PC-9 (cell line): ENCODE measurements around the gene SETD5. TPM values are rescaled to one million over a fixed set of nuclear protein-coding genes. Genes with fewer than 3 reads are reported as not detected.

ENCODE experiments used
- BruUV-seq: library from RNA; stranded (reverse); fragments of 400-500 nt; replicated peaks from 2 replicates; lab custom pipeline; 2021; lab: Mats Ljungman, UMichigan
- CTCF ChIA-PET: fragments of 300-600 bp; sonication (Branson Sonifier 250); formaldehyde crosslinking; loops from one replicate; lab custom pipeline; 2022; ENCODE audit warnings: antibody characterized with exemption; lab: Charles Lee
- POLR2A ChIA-PET: fragments of 300-600 bp; sonication (Branson Sonifier 250); formaldehyde crosslinking; loops from one replicate; lab custom pipeline; 2022; ENCODE audit warnings: antibody characterized with exemption; ENCODE audit not compliant: unreplicated experiment; lab: Charles Lee
- DNase-seq, 2 experiments: peaks; one replicate each; pipeline versions ENCODE4 v3.0.0 to v3.0.0-alpha.2; 2015 to 2022; ENCODE audit warnings: mixed read lengths in 1 of 2
- H2AFZ ChIP-seq: fragments of 200-600 bp; sonication (generic); 2 replicates; pipeline ENCODE4 v1.8.1; 2017; ENCODE audit warnings: antibody characterized with exemption
- H3F3A ChIP-seq: fragments of 200-600 bp; sonication (generic); 2 replicates; pipeline ENCODE4 v1.8.1; 2017; ENCODE audit warnings: antibody characterized with exemption, mild to moderate bottlenecking, low read depth; ENCODE audit not compliant: insufficient read depth
- H3K27ac ChIP-seq: fragments of 200-600 bp; sonication (generic); 2 replicates; pipeline ENCODE4 v1.6.1; 2016; ENCODE audit warnings: mixed run types
- H3K27me3 ChIP-seq: fragments of 200-600 bp; sonication (generic); 2 replicates; pipeline ENCODE4 v1.6.1; 2016; ENCODE audit warnings: low read depth, mixed run types; ENCODE audit not compliant: insufficient read depth
- H3K36me3 ChIP-seq: fragments of 200-600 bp; sonication (generic); 2 replicates; pipeline ENCODE4 v1.6.1; 2016; ENCODE audit warnings: low read depth, mixed run types
- H3K4me1 ChIP-seq: fragments of 200-600 bp; sonication (generic); replicated peaks from 2 replicates; pipeline ENCODE4 v1.6.1; 2016; ENCODE audit warnings: mixed run types; ENCODE audit not compliant: insufficient read depth
- H3K4me2 ChIP-seq: fragments of 200-600 bp; sonication (generic); 2 replicates; pipeline ENCODE4 v1.6.1; 2017; ENCODE audit warnings: mixed run types
- H3K4me3 ChIP-seq: fragments of 200-600 bp; sonication (generic); 2 replicates; pipeline ENCODE4 v1.6.1; 2016; ENCODE audit warnings: mixed run types
- H3K79me2 ChIP-seq: fragments of 200-600 bp; sonication (generic); 2 replicates; pipeline ENCODE4 v1.6.1; 2017; ENCODE audit warnings: low read depth, mixed run types
- H3K9me2 ChIP-seq: fragments of 200-600 bp; sonication (generic); 2 replicates; pipeline ENCODE4 v1.8.1; 2017; ENCODE audit warnings: mild to moderate bottlenecking; ENCODE audit not compliant: insufficient read depth
- H3K9me3 ChIP-seq: fragments of 200-600 bp; sonication (generic); 2 replicates; pipeline ENCODE4 v1.8.1; 2016; ENCODE audit warnings: low read depth; ENCODE audit not compliant: insufficient read depth
- H4K20me1 ChIP-seq: fragments of 200-600 bp; sonication (generic); 2 replicates; pipeline ENCODE4 v1.8.1; 2017; ENCODE audit not compliant: insufficient read depth
- EZH2 ChIP-seq: fragments of 200-600 bp; sonication (generic); IDR thresholded peaks from 2 replicates; pipeline ENCODE4 v1.8.0; 2017; ENCODE audit warnings: antibody characterized with exemption, low read depth
- intact Hi-C: fragments of 100-400 bp; cut with micrococcal nuclease; formaldehyde crosslinking; loops from one replicate; pipeline ENCODE4 v1.10.0; 2022; ENCODE audit not compliant: unreplicated experiment
- total RNA-seq: library from RNA; stranded (reverse); gene quantifications from 2 replicates; pipeline ENCODE4 v1.2.3, GENCODE V29; 2021
- TF ChIP-seq, protein P1 (sequence below): fragments of 200-600 bp; sonication (generic); conservative IDR thresholded peaks from 2 replicates; pipeline ENCODE4 v1.6.1; 2017; ENCODE audit warnings: mixed run types, antibody characterized with exemption, mild to moderate bottlenecking, moderate library complexity

Gene SETD5
- total RNA-seq, 1 experiment from 2014 or later = 140 TPM

DNA sequence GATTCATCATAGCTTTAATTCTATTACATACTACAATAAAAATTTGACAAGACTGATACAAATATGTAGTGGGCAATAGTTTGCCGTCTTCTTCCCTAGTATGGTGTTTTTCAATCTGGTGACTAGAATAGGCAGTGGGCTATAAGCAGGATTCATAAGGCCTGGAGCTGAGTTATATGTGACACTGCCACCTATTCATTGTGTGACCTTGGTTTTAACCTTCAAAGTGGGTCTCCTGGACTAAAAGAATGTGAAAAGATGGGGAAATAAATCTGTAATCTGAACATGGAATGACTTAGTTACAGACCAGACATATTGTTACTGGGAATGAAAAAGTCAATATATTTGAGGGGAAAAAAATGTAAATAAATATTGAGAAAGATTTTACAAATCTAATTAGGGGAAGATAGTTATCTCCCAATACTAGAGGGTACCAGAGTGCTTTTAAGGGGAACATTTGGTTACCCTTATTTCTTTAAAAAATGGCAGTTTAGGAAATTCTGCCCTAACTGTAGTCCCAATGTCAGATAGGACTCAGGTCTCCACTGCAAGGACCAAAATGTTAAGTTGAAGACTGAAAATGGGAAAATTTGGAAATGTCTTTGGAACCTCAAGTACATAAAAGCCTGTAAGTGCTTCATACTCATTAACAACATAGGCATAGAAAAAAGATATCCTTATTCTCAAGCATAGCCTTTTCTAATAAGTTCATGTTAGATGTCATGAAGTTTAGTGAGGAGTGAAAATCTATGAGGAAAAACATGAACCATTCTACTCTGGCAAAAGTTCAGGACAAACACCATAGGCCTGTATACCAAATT lies 10.7 kb upstream of the SETD5 start:
- H3K36me3 ChIP-seq = peaks cover 68% of the 10 kb centered on the region
- peaks cover 55% of the 10 kb centered on the region for H4K20me1 ChIP-seq
- CTCF ChIA-PET = no interaction called here
- H3F3A ChIP-seq = peaks cover 91% of the 10 kb centered on the region
- no peaks in the 10 kb centered on the region for H3K4me1 ChIP-seq
- peaks cover 35% of the 10 kb centered on the region for H3K79me2 ChIP-seq
- no peaks in the 10 kb centered on the region for H3K27me3 ChIP-seq
- H3K4me3 ChIP-seq = no peak overlapping the region
- no peak for DNase-seq
- H3K4me2 ChIP-seq = no peak overlapping the region
- H2AFZ ChIP-seq = no peak overlapping the region
- H3K9me2 ChIP-seq = no peaks in the 10 kb centered on the region
- BruUV-seq = no TSS peak
- intact Hi-C loops = loop anchor here (5.0 kb wide), 1 partner anchor 36 kb away; no protein-coding TSS in a partner anchor
- TF ChIP-seq, protein P1, sequence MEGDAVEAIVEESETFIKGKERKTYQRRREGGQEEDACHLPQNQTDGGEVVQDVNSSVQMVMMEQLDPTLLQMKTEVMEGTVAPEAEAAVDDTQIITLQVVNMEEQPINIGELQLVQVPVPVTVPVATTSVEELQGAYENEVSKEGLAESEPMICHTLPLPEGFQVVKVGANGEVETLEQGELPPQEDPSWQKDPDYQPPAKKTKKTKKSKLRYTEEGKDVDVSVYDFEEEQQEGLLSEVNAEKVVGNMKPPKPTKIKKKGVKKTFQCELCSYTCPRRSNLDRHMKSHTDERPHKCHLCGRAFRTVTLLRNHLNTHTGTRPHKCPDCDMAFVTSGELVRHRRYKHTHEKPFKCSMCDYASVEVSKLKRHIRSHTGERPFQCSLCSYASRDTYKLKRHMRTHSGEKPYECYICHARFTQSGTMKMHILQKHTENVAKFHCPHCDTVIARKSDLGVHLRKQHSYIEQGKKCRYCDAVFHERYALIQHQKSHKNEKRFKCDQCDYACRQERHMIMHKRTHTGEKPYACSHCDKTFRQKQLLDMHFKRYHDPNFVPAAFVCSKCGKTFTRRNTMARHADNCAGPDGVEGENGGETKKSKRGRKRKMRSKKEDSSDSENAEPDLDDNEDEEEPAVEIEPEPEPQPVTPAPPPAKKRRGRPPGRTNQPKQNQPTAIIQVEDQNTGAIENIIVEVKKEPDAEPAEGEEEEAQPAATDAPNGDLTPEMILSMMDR = no peak
- TF ChIP-seq EZH2 = no peak
- POLR2A ChIA-PET = interaction anchor here (0.6 kb wide), 1 partner anchor 50 kb away, joined by 3 read pairs; no protein-coding TSS in a partner anchor
- H3K9me3 ChIP-seq = no peaks in the 10 kb centered on the region
- no peak overlapping the region; the same call in 1 of the 2 replicates for H3K27ac ChIP-seq

GRCh38 chr3:9387322-9387655 lies 10.1 kb upstream of the SETD5 start:
- ChIA-PET CTCF (no interaction called here), POLR2A (no interaction called here)
- TF ChIP-seq EZH2 = no peak
- TF ChIP-seq, protein P1 = no peak
- Histone ChIP-seq H3K27me3 (no peaks in the 10 kb centered on the region), H3K4me1 (no peaks in the 10 kb centered on the region), H3K36me3 (peaks cover 72% of the 10 kb centered on the region), H3K9me3 (no peaks in the 10 kb centered on the region), H3K4me3 (no peak overlapping the region), H2AFZ (no peak overlapping the region), H3K79me2 (peaks cover 37% of the 10 kb centered on the region), H3K9me2 (no peaks in the 10 kb centered on the region), H3K27ac (no peak overlapping the region; the same call in 1 of the 2 replicates), H3F3A (peaks cover 96% of the 10 kb centered on the region), H4K20me1 (peaks cover 55% of the 10 kb centered on the region), H3K4me2 (no peak overlapping the region)
- intact Hi-C loops = loop anchor here (5.0 kb wide), 1 partner anchor 35 kb away; no protein-coding TSS in a partner anchor
- no peak for DNase-seq
- BruUV-seq = no TSS peak

- Histone ChIP-seq H3K4me1 (0 out of 2 replicates have a peak, but pooled peaks cover 8% of the 10 kb centered on the region), H3K79me2 (peaks cover 43% of the 10 kb centered on the region), H2AFZ (no peak overlapping the region), H3K4me2 (no peak overlapping the region), H4K20me1 (peaks cover 59% of the 10 kb centered on the region), H3K9me3 (no peaks in the 10 kb centered on the region), H3K9me2 (no peaks in the 10 kb centered on the region), H3K27me3 (no peaks in the 10 kb centered on the region), H3K4me3 (no peak overlapping the region), H3K36me3 (peaks cover 72% of the 10 kb centered on the region), H3K27ac (no peak overlapping the region), H3F3A (peaks cover 96% of the 10 kb centered on the region)
- TF ChIP-seq, protein P1 = no peak
- no peak for TF ChIP-seq EZH2
- DNase-seq = no peak
- ChIA-PET POLR2A (no interaction called here), CTCF (no interaction called here)
- intact Hi-C loops = loop anchor here (5.0 kb wide), 1 partner anchor 34 kb away; no protein-coding TSS in a partner anchor
- BruUV-seq = no TSS peak
These were observed 9.3 kb upstream of the SETD5 start for GRCh38 chr3:9388142-9388541.
